Left forelimb (tissue), 1 donor: ENCODE measurements around the gene IDH1.

Source experiments
- DNase-seq: peaks from one replicate; pipeline ENCODE4 v3.0.0-alpha.2; 2018; ENCODE audit warnings: low spot score

IDH1 gene

DNA sequence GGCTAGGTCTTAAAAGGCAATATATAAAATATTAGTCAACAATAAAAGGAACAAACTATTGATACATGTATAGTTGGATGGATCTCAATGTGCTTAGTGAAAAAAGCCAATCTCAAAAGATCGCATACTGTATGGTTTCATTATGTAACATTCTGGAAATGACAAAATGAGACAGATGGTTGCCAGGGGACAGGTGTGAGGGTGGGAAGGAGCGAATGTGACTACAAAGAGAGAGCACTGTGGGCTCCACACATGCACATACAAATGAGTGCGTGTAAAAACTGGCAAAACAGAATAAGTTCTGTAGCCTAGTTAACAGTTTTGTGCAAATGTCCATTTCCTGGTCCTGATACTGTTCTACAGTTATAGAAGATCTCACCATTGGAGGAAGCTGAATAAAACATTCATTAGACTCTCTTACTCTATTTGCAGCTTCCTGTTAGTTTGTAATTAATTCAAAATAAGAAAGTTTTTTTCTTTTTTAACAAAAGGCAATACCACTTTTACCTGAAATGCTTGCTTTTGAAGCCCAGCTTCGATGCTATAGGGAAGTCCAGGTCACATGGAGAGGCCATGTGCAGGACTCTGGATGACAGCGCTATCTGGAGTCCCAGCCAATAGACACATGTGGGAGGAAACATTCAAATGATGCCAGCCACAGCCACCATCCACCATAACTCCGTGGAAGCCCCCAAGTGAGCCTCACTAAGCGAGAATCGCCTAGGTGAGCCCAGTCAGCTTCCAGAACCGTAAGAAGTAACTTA, 44.0 kb downstream of the IDH1 start:
- no peak for DNase-seq

DNA sequence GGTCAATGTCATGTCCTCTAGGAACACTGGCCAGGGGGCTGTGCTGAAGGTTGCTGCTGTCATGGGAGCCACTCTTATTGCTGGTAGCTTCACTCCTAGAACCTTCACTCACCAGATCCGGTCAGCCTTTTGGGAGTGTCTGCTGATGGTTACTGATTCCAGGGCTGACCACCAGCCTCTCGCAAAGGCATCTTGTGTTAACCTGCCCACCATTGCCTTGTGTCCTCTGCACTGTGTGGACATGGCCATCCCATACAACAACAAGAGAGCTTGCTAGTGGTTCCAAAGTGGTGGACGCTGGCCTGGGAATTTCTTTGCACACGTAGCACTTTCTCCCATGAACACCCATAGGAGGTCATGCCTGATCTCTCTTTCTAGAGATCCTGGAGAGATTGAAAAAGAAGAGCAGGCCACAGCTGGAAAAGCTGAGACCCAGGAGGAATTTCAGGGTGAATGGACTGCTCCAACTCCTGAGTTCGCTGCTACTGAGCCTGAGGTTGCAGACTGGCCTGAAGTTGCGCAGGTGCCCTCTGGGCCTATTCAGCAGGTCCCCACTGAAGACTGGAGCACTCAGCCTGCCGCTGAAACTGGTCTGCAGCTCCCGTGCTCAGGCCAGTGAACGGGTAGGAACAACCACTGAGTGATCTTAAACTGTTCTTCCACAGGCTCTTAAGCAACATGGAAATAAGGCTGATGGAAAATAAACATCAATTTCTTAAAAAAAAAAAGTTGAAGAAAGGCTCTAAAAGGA, 46.4 kb downstream of the IDH1 start:
- DNase-seq = no peak

DNA sequence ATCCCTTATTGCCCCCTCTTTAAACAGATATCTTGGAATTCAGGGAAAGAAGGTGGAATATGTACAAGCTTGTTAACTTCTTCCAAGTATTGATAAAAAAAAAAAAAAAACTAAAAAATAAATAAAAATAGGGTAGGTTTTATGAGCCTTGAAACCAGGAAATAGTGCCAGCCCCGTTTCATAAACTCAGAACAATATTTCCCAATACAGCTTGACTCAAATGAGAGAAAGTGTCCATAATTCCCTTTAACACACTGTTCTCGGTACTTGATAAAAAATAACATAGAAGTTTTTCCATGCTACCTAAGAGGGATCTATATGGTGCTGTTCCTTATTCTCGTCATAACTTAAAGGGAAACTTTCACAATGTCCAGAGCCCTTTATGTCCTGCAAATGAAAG, 47.1 kb downstream of the IDH1 start:
- no peak for DNase-seq

DNA sequence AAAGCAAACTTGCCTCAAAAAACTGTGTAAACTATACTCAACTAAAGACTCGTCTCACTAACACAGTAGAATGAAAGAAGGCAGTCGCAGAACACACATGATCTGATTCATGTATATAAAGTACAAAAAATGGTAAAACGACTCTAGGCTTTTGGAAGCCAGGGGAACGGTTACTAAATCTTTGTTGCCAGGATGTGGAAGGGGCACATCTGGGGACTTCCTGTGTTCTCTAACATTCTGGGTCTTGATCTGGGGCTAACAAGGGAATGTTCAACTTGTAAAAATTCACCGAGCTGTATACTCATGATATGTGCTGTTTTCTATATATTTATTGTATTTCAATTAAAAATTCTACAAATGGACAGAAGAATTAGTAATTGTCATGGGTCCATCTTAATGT, 50.7 kb downstream of the IDH1 start:
- DNase-seq = no peak

DNA sequence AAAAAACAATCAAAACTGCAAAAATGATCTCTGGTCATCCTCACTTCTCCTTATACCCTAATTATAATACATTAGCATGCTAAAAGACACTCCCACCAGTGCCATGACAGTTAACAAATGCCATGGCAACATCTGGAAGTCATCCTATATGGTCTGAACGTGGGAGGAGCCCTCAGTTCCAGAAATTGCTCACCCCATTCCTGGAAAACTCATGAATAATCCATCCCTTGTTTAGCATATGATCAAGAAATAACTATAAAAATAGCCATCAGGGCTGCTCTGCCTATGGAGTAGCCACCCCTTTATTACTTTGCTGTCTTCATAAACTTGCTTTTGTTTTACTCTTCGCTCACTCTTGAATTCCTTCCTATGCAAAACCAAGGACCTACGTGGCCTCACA, 59.3 kb downstream of the IDH1 start:
- no peak for DNase-seq

DNA sequence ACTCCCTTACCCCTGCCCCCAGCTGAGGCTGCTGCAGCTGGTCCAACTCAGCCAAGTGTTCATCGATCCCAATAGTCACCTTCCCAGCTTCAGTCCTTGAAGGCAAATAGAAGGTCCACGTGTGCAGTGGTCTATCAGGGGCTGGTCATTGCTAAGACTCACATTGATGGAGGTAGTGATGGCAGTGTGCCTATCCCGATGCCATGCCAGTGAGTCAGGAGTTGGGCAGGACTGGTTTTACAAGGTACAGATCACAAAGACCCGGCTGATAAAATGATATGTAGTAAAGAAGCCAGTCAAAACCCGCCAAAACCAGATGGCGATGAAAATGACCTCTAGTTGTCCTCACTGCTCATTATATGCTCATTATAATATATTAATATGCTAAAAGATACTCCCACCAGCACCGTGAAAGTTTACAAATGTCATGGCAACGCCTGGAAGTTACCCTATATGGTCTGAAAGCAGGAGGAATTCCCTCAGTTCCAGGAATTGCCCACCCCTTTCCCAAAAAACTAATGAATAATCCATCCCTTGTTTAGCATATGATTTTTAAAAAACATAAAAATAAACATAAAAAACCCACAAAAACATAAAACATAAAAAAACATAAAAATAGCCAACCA, 62.1 kb downstream of the IDH1 start:
- no peak for DNase-seq

DNA sequence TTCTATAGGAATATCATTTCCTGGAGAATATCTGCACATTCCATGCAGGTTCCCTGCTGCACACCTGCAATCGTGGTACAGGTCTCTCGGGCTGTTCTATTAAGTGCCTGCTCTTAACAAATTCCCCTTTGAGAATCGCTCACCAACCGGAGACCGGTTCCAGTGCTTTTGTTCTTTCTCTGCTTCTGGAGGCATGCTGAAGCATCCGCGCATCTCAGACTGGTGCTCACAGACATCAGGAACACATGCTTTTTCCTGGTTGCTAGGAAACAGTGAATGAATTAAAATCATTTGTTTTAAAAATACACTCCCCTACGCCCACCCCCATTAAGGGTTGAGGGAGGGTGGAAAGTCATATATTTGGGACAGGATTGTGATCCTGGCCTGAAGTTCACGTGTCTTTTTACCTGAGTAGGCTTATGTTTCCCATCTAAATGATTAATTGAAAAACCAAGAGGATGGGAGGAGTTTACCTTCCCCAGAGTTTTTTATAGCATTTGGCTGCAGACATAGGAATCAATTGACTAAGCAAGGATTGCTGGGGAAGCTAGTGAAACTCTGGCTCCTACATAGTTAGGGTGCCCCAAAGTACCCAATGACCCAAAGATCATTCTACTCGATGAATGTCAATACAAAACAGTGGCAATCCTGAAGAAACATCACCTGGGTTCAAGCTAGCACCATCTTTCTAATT, 64.9 kb downstream of the IDH1 start, which contains the start of gene C2orf80:
Gene C2orf80, minus strand, starts transcription at position 221 of the 694 bp plus-strand sequence. CDS start 3,044 bp downstream, outside the sequence.
- DNase-seq = no peak

DNA sequence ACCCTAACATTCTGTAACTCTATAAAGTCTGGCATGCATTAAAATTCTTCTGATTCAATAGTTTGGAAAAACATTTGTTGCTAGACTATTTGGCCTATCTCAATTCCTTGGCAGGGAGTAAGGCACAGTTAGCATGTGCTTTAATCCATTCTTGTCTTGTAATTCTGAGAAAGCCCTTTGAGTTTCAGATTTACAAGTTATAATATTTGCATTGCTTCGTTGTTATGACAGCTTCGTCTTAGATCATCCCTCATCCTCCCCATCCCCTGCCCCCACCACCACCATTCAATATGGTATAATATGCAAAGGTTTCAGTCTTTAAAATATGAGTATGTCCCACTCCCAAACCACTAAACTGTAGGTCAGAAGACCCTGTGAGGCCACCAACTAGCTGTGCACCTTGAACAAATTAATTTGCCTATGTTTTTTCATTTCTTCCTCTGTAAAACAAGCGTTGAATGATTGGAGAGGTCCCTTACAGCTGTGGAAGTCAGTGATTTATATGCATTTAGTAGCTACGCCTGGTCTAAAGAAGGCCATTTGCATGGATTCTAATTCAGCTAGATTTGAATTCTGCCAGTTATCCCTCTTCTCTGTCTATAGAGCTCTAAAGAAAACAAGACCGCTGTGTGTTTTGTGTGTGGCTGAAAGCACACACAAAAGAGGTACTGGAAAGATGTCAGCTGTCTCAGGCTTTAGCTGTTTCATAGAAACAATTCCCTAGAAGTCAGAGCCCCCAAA, 65.6 kb downstream of the IDH1 start:
- DNase-seq = no peak

DNA sequence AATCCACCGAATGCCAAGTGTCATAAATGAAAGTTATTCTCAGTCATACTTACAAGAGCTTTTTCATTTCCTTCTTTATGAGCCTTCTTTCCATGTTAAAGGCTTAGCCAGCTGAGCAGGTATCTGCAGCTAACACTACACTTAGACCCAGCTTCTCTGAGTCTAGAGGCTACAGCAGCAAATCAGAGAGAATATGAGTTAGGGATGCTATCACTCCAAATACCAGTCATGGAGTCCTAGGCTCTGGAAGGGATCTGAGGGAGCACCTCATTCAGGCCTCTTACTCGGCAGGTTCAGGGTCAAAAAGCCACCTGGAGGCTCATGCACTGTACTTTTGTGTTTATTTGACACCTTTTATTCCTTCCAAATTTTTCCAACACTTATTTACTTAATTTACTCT, 68.0 kb downstream of the IDH1 start:
- no peak for DNase-seq

DNA sequence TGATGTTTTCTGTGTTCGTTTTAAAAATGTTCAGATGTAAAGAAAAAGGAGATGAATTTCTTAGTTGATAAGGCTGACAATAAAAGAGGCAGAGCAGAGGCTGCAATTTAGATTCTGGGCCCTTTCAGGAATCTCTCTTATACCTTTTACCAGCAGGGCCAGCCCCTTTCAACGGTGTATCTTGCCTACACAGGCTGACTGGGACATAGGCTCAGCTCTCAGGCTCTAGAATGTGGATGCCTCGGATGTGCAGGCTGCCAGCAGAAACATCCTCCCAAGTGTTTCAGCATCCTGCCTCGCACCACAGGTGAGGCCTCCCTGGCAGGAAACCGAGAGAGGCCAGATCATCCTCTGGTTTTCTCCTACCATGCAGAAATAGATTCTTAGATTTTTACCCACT, 68.4 kb downstream of the IDH1 start:
- no peak for DNase-seq
